Fibroblast of skin of left quadriceps (primary cell): ENCODE measurements around the gene SLC7A8.
"Not testable (repeated sequence)": the region's sequence is repeated elsewhere in the genome, so short reads cannot be mapped to it uniquely, and the experiment has no call there.

ENCODE experiments used
- DNase-seq, 2 experiments: peaks; one replicate each; pipeline ENCODE4 v3.0.0-alpha.2; 2013; ENCODE audit warnings: low read depth in 2 of 2

Gene SLC7A8

GRCh38 chr14:23183479-23183878, at the start of gene SLC7A8:
Gene SLC7A8 (minus strand): TSS chr14:23183660. CDS start chr14:23182914, 746 bp downstream.
- no peak for DNase-seq

GRCh38 chr14:23232241-23232808, 48.9 kb upstream of the SLC7A8 start:
- DNase-seq: not testable (repeated sequence)

GRCh38 chr14:23228812-23229211, 45.4 kb upstream of the SLC7A8 start:
- DNase-seq: no peak

- DNase-seq: no peak
Observed at GRCh38 chr14:23227566-23227965, 44.1 kb upstream of the SLC7A8 start.

GRCh38 chr14:23224958-23225357, 41.5 kb upstream of the SLC7A8 start:
- not testable (repeated sequence) for DNase-seq

- no peak for DNase-seq
Observed at GRCh38 chr14:23219075-23219474, 35.6 kb upstream of the SLC7A8 start.

GRCh38 chr14:23217032-23218020, 33.9 kb upstream of the SLC7A8 start:
- DNase-seq: no peak

- DNase-seq: no peak
Observed at GRCh38 chr14:23215421-23215820, 32.0 kb upstream of the SLC7A8 start.

GRCh38 chr14:23209651-23210423, 26.4 kb upstream of the SLC7A8 start:
- no peak for DNase-seq

GRCh38 chr14:23208324-23208723, 24.9 kb upstream of the SLC7A8 start:
- no peak for DNase-seq

- DNase-seq: no peak
Observed at GRCh38 chr14:23207146-23207540, 23.7 kb upstream of the SLC7A8 start.

GRCh38 chr14:23206422-23207145, 23.1 kb upstream of the SLC7A8 start:
- DNase-seq: no peak

- no peak for DNase-seq
Observed at GRCh38 chr14:23202001-23202400, 18.5 kb upstream of the SLC7A8 start.

- DNase-seq: not testable (repeated sequence)
Observed at GRCh38 chr14:23199141-23199540, 15.7 kb upstream of the SLC7A8 start.

- not testable (repeated sequence) for DNase-seq
Observed at GRCh38 chr14:23196487-23196886, 13.0 kb upstream of the SLC7A8 start.

- no peak for DNase-seq
Observed at GRCh38 chr14:23195552-23196101, 12.2 kb upstream of the SLC7A8 start.

- no peak for DNase-seq
Observed at GRCh38 chr14:23193432-23193831, 10.0 kb upstream of the SLC7A8 start.

- DNase-seq: no peak
Observed at GRCh38 chr14:23187925-23188324, 4.5 kb upstream of the SLC7A8 start.

GRCh38 chr14:23186913-23187654, 3.6 kb upstream of the SLC7A8 start:
- DNase-seq: peak; percentile 34 to 46

GRCh38 chr14:23185063-23185462, 1.6 kb upstream of the SLC7A8 start:
- DNase-seq: no peak

GRCh38 chr14:23183158-23183470, 346 bp downstream of the SLC7A8 start:
- DNase-seq: no peak
